K562 (cell line): Measurements from ENCODE around the gene ARL4D. TPM values are rescaled to one million over a fixed set of nuclear protein-coding genes. Genes with fewer than 3 reads are reported as not detected.

ENCODE experiments used
- EGR1 ChIP-seq: fragments of 450-650 bp; conservative IDR thresholded peaks from 2 replicates; pipeline ENCODE4 v1.6.1; 2017; ENCODE audit warnings: mild to moderate bottlenecking
- ETV6 ChIP-seq, 3 experiments: fragments of 150-350 bp in 1 of 3; sonication (generic) in 1 of 3; formaldehyde crosslinking in 1 of 3; IDR thresholded peaks; 2 replicates each; pipeline versions ENCODE4 v1.6.1 to v1.8.0; 2014 to 2022; ENCODE audit warnings: borderline replicate concordance in 2 of 3, low read depth in 2 of 3, antibody characterized with exemption in 1 of 3, low read length in 1 of 3, mild to moderate bottlenecking in 1 of 3, missing genetic modification reagents in 1 of 3
- FOXK2 ChIP-seq, 2 experiments: fragments of 450-650 bp; IDR thresholded peaks in 1 of 2; conservative IDR thresholded peaks in 1 of 2; 2 replicates each; pipeline ENCODE4 v1.6.1; 2016; ENCODE audit warnings: low read depth in 2 of 2, mild to moderate bottlenecking in 1 of 2
- JUND ChIP-seq, 2 experiments: IDR thresholded peaks; 2 replicates in 1 of 2; 3 replicates in 1 of 2; pipeline ENCODE4 v1.6.1; 2011; ENCODE audit warnings: borderline replicate concordance in 2 of 2, low read depth in 2 of 2, low read length in 2 of 2, improper control_type of control experiment in 1 of 2, missing biosample characterization in 1 of 2, missing genetic modification characterization in 1 of 2, missing genetic modification reagents in 1 of 2
- NFRKB ChIP-seq: fragments of 450-650 bp; IDR thresholded peaks from 2 replicates; pipeline ENCODE4 v1.6.1; 2016; ENCODE audit warnings: low read depth
- PHF20 ChIP-seq: fragments of 450-650 bp; IDR thresholded peaks from 2 replicates; pipeline ENCODE4 v1.6.1; 2018; ENCODE audit not compliant: partially characterized antibody
- PHF8 ChIP-seq: fragments of 200-600 bp; sonication (generic); IDR thresholded peaks from 2 replicates; pipeline ENCODE4 v1.6.1; 2012; ENCODE audit warnings: mixed run types, mild to moderate bottlenecking, inconsistent platforms, low read length, moderate library complexity, borderline replicate concordance
- PRMT5 ChIP-seq: sonication (generic); formaldehyde crosslinking; IDR thresholded peaks from 2 replicates; pipeline ENCODE4 v1.5.0; 2020; ENCODE audit warnings: missing genetic modification reagents
- RBM25 ChIP-seq: fragments of 200-400 bp; formaldehyde crosslinking; IDR thresholded peaks from 2 replicates; pipeline ENCODE4 v1.6.1; 2018; ENCODE audit warnings: low read length, low read depth, moderate library complexity; ENCODE audit not compliant: severe bottlenecking
- SIX5 ChIP-seq, 2 experiments: IDR thresholded peaks; 2 replicates each; pipeline ENCODE4 v1.6.1; 2011; ENCODE audit warnings: low read length in 2 of 2, borderline replicate concordance in 1 of 2, low read depth in 1 of 2, mild to moderate bottlenecking in 1 of 2, moderate library complexity in 1 of 2; ENCODE audit not compliant: insufficient read depth in 1 of 2
- SRSF9 ChIP-seq: fragments of 200-400 bp; formaldehyde crosslinking; IDR thresholded peaks from 2 replicates; pipeline ENCODE4 v1.6.1; 2017; ENCODE audit warnings: low read depth, low read length, borderline replicate concordance
- polyA plus RNA-seq, 8 experiments: library from polyadenylated mRNA; depleted of rRNA in 4 of 8; stranded (reverse) in 5 of 8; unstranded in 3 of 8; fragments of >200 nt; fragmentation: Nextera tagmentation in 2 of 8; fragmentation: Illumina TruSeq in 1 of 8; extraction: Ambion mirVana in 2 of 8; extraction: Trizol in 1 of 8; gene quantifications; 2 replicates each; pipeline versions ENCODE4 v1.2.1 to v1.2.3, GENCODE V29; 2011 to 2014; ENCODE audit warnings: inconsistent platforms in 1 of 8, missing spikeins in 1 of 8
- total RNA-seq, 7 experiments: library from RNA; depleted of rRNA in 6 of 7; stranded (reverse); fragments of >200 nt in 6 of 7; fragmentation: Illumina TruSeq in 2 of 7; extraction: Trizol in 2 of 7; gene quantifications; 2 replicates each; pipeline versions ENCODE4 v1.2.1 to v1.2.3, GENCODE V29; 2011 to 2021; ENCODE audit warnings: low replicate concordance in 1 of 7
- TF ChIP-seq, protein P1 (sequence below): sonication (generic); formaldehyde crosslinking; IDR thresholded peaks from 2 replicates; pipeline ENCODE4 v1.8.0; 2022; ENCODE audit warnings: mild to moderate bottlenecking, missing genetic modification reagents
- TF ChIP-seq, protein P2 (sequence below): fragments of 250-450 bp; sonication (Bioruptor Pico); IDR thresholded peaks from 2 replicates; pipeline ENCODE4 v1.9.0; 2021; ENCODE audit warnings: mild to moderate bottlenecking, inconsistent platforms
- TF ChIP-seq, protein P3 (sequence below): sonication (generic); IDR thresholded peaks from 2 replicates; pipeline ENCODE4 v1.6.1; 2016

Gene ARL4D
- total and polyA plus RNA-seq, 9 of the 15 experiments (the other 6 are each of a cell fraction or from before 2014, with no cell fraction given): 0.07 to 0.53 (median 0.28) TPM; not detected in 1

DNA sequence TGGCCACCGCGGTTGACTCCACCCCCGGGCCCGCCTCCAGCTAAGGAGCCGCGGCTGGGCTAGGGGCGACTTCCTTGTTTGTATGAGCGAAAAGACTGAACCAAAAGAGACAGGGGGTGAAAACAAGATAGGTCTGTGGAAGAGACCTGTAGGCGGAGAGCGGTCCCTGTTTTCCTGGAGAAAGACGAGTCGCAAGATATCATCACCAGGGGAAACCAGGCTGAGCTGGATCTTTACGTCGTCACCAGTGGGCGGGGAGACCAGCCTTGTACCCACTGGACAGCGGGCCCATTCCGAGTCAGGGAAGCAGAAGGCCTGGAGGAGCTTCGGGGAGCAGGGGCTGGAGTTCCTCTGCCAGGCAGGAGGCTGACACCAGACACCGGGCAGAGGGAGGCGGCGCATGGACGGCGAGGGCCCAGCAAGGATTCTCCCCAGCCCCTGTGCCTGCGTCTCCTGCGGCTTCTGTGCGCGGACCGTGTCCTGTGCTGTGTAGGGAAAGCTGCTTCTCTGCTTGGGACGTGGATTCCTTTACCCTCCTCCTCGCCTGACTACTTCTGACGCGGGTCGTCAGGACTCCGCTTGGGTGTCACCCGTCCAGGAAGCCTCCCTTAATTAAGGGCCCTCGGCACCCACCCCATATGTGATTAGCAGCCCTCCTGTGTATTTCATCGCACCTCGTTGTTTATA lies 10.3 kb upstream of the ARL4D start (continued):
- TF ChIP-seq, protein P1, sequence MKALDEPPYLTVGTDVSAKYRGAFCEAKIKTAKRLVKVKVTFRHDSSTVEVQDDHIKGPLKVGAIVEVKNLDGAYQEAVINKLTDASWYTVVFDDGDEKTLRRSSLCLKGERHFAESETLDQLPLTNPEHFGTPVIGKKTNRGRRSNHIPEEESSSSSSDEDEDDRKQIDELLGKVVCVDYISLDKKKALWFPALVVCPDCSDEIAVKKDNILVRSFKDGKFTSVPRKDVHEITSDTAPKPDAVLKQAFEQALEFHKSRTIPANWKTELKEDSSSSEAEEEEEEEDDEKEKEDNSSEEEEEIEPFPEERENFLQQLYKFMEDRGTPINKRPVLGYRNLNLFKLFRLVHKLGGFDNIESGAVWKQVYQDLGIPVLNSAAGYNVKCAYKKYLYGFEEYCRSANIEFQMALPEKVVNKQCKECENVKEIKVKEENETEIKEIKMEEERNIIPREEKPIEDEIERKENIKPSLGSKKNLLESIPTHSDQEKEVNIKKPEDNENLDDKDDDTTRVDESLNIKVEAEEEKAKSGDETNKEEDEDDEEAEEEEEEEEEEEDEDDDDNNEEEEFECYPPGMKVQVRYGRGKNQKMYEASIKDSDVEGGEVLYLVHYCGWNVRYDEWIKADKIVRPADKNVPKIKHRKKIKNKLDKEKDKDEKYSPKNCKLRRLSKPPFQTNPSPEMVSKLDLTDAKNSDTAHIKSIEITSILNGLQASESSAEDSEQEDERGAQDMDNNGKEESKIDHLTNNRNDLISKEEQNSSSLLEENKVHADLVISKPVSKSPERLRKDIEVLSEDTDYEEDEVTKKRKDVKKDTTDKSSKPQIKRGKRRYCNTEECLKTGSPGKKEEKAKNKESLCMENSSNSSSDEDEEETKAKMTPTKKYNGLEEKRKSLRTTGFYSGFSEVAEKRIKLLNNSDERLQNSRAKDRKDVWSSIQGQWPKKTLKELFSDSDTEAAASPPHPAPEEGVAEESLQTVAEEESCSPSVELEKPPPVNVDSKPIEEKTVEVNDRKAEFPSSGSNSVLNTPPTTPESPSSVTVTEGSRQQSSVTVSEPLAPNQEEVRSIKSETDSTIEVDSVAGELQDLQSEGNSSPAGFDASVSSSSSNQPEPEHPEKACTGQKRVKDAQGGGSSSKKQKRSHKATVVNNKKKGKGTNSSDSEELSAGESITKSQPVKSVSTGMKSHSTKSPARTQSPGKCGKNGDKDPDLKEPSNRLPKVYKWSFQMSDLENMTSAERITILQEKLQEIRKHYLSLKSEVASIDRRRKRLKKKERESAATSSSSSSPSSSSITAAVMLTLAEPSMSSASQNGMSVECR (CRISPR knock-in tag): no peak
- TF ChIP-seq RBM25: no peak
- peak; percentile 91 to 98 for TF ChIP-seq FOXK2 (conservative IDR thresholded peaks at IDR 0.05 in 1 of 2, IDR thresholded peaks at IDR 0.05 in 1 of 2; ENCODE audit: low read depth in 2 of 2)
- peak; percentile 59; the same call in 1 of the 2 replicates for TF ChIP-seq PHF8
- no peak for TF ChIP-seq SRSF9
- peak; percentile 63 for TF ChIP-seq EGR1
- TF ChIP-seq, protein P2, sequence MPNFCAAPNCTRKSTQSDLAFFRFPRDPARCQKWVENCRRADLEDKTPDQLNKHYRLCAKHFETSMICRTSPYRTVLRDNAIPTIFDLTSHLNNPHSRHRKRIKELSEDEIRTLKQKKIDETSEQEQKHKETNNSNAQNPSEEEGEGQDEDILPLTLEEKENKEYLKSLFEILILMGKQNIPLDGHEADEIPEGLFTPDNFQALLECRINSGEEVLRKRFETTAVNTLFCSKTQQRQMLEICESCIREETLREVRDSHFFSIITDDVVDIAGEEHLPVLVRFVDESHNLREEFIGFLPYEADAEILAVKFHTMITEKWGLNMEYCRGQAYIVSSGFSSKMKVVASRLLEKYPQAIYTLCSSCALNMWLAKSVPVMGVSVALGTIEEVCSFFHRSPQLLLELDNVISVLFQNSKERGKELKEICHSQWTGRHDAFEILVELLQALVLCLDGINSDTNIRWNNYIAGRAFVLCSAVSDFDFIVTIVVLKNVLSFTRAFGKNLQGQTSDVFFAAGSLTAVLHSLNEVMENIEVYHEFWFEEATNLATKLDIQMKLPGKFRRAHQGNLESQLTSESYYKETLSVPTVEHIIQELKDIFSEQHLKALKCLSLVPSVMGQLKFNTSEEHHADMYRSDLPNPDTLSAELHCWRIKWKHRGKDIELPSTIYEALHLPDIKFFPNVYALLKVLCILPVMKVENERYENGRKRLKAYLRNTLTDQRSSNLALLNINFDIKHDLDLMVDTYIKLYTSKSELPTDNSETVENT (CRISPR knock-in tag): peak; percentile 58; the same call in 1 of the 2 replicates
- peak; percentile 85 for TF ChIP-seq JUND (IDR thresholded peaks at IDR 0.05; ENCODE audit: borderline replicate concordance, low read depth, low read length)
- no peak; the same call in 2 of the 3 replicates for TF ChIP-seq JUND (tag; IDR thresholded peaks at IDR 0.05; ENCODE audit: borderline replicate concordance, low read depth, low read length)
- no peak for TF ChIP-seq SIX5 (IDR thresholded peaks at IDR 0.05; ENCODE audit: borderline replicate concordance in 1 of 2, insufficient read depth in 1 of 2, low read depth in 1 of 2, low read length in 2 of 2)
- TF ChIP-seq PHF20: peak; percentile 27
- TF ChIP-seq, protein P3, sequence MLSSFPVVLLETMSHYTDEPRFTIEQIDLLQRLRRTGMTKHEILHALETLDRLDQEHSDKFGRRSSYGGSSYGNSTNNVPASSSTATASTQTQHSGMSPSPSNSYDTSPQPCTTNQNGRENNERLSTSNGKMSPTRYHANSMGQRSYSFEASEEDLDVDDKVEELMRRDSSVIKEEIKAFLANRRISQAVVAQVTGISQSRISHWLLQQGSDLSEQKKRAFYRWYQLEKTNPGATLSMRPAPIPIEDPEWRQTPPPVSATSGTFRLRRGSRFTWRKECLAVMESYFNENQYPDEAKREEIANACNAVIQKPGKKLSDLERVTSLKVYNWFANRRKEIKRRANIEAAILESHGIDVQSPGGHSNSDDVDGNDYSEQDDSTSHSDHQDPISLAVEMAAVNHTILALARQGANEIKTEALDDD: no peak
- TF ChIP-seq PRMT5 (CRISPR knock-in tag): no peak
- no peak for TF ChIP-seq ETV6 (IDR thresholded peaks at IDR 0.05; ENCODE audit: borderline replicate concordance in 1 of 2, low read depth in 2 of 2, low read length in 1 of 2)
- no peak for TF ChIP-seq ETV6 (CRISPR knock-in tag; IDR thresholded peaks at IDR 0.05; ENCODE audit: borderline replicate concordance)
- TF ChIP-seq NFRKB: peak; percentile 30; the same call in 1 of the 2 replicates
